Fibroblast of skin of left biceps (primary cell): Measurements from ENCODE around the gene DPF1.

Experiments
- DNase-seq, 2 experiments: peaks; one replicate each; pipeline ENCODE4 v3.0.0-alpha.2; 2013; ENCODE audit warnings: low read depth in 2 of 2

DPF1 gene

DNA sequence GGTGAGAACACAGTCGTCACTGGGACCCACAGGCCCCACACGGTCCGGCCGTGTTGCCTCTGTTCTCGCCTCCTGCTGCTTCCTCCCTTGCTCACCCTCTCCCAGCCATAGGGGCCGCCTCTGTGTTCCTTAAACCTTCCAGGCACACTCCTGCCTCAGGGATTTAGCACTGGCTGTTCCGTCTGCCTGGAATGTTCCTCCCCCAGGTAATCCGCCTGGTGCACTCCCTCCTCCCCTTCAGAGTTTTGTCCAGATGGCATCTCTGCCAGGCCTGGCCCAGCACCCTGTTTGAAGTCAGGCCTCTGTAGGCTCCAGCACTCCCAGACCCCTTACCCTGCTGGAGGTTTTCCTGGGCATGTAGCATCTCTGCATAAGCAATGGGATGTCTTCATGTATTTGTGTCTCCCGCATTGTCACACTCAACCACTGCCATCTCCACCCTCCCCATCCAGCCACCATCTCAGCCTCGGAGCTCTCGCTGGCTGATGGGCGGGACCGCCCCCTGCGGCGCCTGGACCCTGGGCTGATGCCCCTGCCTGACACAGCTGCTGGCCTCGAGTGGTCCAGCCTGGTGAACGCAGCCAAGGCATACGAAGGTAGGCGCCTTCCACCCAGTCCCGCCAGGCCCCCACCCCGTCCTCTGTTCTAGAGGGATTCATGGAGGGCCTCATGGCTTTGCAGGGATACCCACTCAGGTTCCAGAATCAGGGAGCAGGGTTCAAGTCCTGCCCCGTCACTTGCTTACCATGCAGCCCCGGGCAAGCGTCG lies 25.9 kb downstream of the DPF1 start:
- no peak for DNase-seq

DNA sequence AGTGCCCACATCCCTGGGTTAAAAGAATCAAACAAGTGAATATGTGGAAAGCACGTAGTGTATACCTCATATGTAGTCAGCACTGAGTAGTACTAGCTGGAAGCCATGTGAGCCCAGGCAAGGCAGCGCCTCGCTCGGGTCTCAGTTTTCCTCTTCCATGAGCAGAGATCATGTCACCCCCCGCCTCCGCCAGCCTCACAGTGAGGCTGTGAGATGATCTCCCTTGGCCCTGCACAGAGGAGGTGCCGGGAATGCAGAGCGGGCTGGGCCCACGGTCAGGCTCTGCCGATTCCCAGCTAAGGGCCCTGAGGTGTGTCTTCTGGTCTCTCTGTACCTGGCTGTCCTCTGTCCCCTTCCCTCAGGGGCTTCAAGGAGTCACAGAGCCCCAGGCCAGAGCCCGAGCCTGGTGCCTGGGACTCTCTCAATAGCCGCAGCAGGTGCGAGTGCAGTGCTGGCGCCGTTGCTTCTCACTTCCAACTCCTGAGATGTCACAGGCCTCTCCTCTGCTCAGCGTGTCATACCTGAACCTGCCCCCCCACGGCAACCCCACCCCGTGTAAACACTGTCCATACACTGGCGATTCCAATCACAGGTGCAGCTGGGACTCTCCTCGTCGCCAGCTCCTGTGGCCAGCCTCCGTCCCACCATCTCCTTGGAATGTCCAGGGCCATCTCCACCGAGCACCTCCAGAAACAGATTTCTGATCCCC lies 26.9 kb downstream of the DPF1 start:
- DNase-seq = no peak

DNA sequence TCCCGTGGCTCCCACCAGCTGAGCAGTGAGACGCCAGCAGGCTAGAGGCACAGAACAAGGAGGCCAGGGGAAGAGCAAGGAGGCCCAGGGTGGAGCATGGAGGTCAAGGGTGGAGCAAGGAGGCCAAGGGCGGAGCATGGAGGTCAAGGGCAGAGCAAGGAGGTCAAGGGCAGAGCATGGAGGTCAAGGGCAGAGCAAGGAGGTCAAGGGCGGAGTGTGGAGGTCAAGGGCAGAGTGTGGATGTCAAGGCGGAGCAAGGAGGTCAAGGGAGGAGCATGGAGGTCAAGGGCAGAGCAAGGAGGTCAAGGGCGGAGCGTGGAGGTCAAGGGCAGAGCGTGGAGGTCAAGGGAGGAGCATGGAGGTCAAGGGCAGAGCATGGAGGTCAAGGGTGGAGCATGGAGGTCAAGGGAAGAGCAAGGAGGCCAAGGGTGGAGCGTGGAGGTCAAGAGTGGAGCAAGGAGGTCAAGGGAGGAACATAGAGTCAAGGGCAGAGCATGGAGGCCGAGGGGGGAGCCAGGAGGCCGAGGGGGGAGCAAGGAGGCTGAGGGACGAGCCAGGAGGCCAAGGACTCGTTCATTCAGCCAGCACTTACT lies 27.7 kb downstream of the DPF1 start:
- no peak for DNase-seq

- no peak for DNase-seq
Measured at GRCh38 chr19:38195237-38195636, 28.8 kb downstream of the DPF1 start.

GRCh38 chr19:38194061-38194701 lies 29.8 kb downstream of the DPF1 start:
- no peak for DNase-seq

GRCh38 chr19:38193445-38193844 lies 30.6 kb downstream of the DPF1 start:
- DNase-seq = no peak

- no peak for DNase-seq
Measured at GRCh38 chr19:38191747-38192146, 32.3 kb downstream of the DPF1 start.

GRCh38 chr19:38190793-38191192 lies 33.2 kb downstream of the DPF1 start:
- no peak for DNase-seq

GRCh38 chr19:38190061-38190460 lies 34.0 kb downstream of the DPF1 start:
- no peak for DNase-seq

DNA sequence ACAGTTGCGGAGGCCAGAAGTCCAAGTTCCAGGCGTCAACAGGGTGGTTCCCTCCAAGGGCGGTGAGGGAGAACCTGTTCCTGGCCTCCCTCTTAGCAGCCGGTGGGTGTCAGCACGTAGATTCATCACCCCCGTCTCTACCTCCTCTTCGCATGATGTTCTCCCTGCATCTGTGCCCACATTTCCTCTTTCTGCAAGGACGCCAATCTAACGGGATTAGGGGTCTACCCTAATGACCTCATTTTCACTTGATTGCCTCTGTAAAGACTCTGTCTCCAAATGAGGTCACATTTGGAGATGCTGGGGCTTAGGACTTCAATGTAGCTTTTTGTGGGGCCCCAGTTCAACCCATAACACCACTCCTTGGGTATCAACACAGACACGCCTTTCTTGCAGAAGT lies 38.5 kb downstream of the DPF1 start:
- no peak for DNase-seq

DNA sequence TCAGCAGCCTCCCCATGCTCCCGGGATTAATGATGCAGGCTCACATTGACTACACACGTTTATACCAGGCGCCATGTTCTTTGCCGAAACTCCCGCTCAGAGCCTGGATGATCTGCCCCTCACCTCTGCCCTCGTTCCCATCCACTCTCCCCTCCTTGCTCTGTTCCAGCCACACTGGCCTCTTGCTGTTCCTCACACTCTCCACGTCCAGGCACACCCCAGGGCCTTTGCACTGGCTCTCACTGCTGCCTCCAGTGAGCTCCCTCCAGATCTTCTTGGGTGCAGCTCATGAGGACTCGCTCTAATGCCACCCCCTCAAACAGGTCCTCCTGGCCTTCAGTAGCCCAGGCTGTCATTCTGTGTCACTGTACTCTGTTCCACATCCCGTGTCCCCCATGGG lies 39.2 kb downstream of the DPF1 start:
- no peak for DNase-seq

DNA sequence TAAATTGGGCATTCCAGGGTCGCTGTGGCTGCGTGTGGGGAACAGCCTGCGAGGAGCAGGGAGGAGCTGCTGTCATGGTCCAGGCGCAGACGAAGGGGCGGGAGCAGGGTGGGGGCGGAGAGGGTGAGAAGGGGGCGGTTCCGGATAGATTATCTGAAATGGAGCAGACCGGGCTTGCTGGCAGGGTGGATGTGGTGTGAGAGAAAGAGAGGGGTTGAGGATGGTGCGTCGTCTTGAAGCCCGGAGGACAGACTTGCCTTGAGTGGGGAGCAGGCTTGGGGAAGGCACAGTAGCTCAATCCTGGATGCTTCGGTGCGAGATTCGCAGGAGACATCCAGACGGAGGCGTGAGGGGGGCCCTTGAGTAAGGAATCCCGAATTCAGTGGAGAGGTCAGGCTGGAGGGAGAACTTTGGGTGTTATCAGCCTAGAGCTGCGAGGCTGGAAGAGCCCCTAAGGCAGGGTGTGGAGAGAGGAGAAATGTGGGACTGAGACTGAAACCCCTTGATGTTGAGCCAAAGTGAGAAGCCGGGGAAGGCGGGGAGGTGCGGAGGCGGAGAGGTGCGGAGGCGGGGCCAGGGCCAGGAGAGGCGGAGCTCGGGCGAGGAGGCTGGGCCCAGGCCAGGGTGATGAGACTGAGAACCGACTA lies 40.6 kb downstream of the DPF1 start:
- DNase-seq = no peak

GRCh38 chr19:38182536-38183210 lies 41.3 kb downstream of the DPF1 start:
- no peak for DNase-seq

DNA sequence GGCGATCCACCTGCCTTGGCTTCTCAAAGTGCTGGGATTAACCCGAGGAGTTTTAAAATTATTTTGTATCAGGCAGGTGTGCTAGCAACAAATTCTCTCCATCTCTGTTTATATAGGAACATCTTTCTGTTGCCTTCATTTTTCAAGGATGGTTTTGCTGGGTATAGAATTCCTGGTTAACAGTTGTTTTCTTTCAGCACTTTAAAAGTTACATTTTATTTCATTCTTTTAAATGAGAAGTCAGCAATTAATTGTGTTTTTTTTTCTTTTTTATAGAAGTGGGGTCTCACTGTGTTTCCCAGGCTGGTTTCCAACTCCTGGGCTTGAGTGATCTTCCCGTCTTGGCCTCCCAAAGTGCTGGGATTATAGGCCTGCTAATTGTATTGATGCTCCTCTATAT lies 44.0 kb downstream of the DPF1 start:
- DNase-seq = no peak

GRCh38 chr19:38175422-38175821 lies 48.6 kb downstream of the DPF1 start:
- no peak for DNase-seq

GRCh38 chr19:38173291-38174041 lies 50.6 kb downstream of the DPF1 start:
- no peak for DNase-seq

DNA sequence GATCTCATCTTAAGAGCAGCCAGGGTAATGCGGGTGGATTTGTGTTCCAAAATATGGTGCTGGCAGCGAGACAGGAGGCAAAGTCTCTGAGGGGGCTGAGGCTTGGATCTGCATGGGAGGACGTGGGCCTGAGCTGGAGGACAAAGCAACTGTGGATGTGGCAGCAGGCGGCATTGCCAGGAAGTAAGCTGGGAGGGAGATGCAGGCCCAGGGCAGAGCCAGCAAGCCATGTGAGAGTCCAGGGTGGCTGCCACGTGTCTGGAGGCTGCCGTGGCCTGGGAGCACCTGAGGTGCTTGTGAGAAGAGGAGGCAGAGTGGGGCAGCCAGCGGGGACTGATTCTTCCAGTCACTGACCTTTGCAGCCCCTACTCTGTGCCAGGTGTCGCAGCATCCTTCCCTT lies 52.0 kb downstream of the DPF1 start:
- no peak for DNase-seq

GRCh38 chr19:38170334-38170733 lies 53.7 kb downstream of the DPF1 start:
- DNase-seq = no peak

DNA sequence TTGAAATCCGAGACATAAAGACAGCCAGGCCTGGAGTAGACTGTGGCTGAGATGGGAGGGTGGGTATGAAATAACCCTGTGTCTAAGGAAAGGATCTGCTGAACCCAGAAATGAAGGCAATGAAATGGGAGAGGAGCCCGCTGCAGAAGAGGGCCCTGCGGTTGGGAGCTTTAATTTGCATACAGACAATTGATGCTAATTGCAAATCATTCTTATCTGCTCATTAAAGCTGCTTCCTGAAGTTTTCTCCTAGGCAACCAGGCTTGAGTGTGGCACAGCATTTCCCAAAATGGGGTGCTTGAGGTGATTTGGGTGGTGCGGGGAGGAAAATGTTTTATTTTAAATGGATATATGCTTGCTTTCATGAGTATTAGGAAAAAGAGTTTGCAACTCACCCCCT lies 55.4 kb downstream of the DPF1 start:
- DNase-seq = no peak

DNA sequence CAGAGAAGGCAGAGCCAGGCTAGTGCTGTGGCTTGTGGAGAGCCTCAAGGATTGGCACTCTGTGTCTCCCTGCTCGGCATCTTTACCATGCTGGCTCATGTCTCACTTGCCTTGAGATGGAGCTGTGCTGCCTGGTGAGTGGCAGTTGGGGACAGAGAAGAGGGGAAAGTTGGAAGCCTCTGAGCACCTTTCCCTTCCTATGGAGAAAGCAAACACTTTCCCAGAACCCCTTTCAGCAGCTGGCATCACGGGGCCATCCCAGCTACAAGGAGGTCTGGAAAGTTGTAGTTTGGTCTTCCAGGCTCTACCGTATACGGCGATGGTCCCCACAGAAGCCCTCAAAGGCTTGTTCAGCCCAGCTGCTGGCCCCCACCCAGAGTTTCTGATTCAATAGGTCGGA lies 58.7 kb downstream of the DPF1 start:
- DNase-seq = no peak

DNA sequence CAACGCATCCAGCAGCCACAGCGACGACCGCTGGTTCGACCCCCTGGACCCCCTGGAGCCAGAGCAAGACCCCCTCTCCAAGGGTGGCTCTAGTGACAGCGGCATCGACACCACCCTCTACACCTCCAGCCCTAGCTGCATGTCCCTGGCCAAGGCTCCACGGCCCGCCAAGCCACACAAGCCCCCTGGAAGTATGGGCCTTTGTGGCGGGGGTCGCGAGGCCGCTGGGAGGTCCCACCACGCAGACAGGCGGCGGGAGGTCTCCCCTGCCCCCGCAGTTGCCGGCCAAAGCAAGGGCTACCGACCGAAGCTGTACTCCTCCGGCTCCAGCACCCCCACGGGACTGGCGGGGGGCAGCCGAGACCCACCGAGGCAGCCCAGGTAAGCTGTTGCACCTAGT lies 59.5 kb downstream of the DPF1 start:
- no peak for DNase-seq
